Measurements from ENCODE around the gene FAM13A. TPM values are rescaled to one million over a fixed set of nuclear protein-coding genes. Genes with fewer than 3 reads are reported as not detected.

Gene FAM13A
- total RNA-seq, 1 donor from 2014 or later: 32.2 TPM

- intact Hi-C loops (cut with DNase I): no loop called here
- peaks cover 14% of the 10 kb centered on the region for H3K4me1 ChIP-seq
- H3K9me3 ChIP-seq: no peaks in the 10 kb centered on the region
- DNase-seq (ENCODE audit: extremely low spot score in 2 of 2): no peak
- no peaks in the 10 kb centered on the region for H3K36me3 ChIP-seq
- no peak for TF ChIP-seq POLR2AphosphoS5 (IDR thresholded peaks at IDR 0.05; ENCODE audit: insufficient read depth in 1 of 2, low read depth in 1 of 2)
- TF ChIP-seq POLR2A (IDR thresholded peaks at IDR 0.05): no peak
- TF ChIP-seq CTCF (IDR thresholded peaks at IDR 0.05): no peak
- no peaks in the 10 kb centered on the region for H3K27me3 ChIP-seq
- H3K4me3 ChIP-seq: no peak overlapping the region
- H3K27ac ChIP-seq: no peak overlapping the region
Observed at GRCh38 chr4:88793475-88793874, 263.5 kb downstream of the FAM13A start.

GRCh38 chr4:88792821-88793220 is 264.2 kb downstream of the FAM13A start:
- DNase-seq (ENCODE audit: extremely low spot score in 2 of 2): no peak
- H3K27me3 ChIP-seq: no peaks in the 10 kb centered on the region
- TF ChIP-seq CTCF (IDR thresholded peaks at IDR 0.05): no peak
- TF ChIP-seq POLR2AphosphoS5 (IDR thresholded peaks at IDR 0.05; ENCODE audit: insufficient read depth in 1 of 2, low read depth in 1 of 2): no peak
- TF ChIP-seq POLR2A (IDR thresholded peaks at IDR 0.05): no peak
- peaks cover 14% of the 10 kb centered on the region for H3K4me1 ChIP-seq
- H3K9me3 ChIP-seq: no peaks in the 10 kb centered on the region
- H3K36me3 ChIP-seq: no peaks in the 10 kb centered on the region
- no peak overlapping the region for H3K4me3 ChIP-seq
- intact Hi-C loops (cut with DNase I): no loop called here
- no peak overlapping the region for H3K27ac ChIP-seq

- no peak for DNase-seq (ENCODE audit: extremely low spot score in 2 of 2)
- no peak overlapping the region for H3K27ac ChIP-seq
- H3K4me3 ChIP-seq: no peak overlapping the region
- TF ChIP-seq POLR2AphosphoS5 (IDR thresholded peaks at IDR 0.05; ENCODE audit: insufficient read depth in 1 of 2, low read depth in 1 of 2): peak in 1 of 2 donors; percentile 25
- no peak for TF ChIP-seq POLR2A (IDR thresholded peaks at IDR 0.05)
- no peak for TF ChIP-seq CTCF (IDR thresholded peaks at IDR 0.05)
- H3K36me3 ChIP-seq: peaks cover 0 to 5% of the 10 kb centered on the region in 2 donors
- intact Hi-C loops (cut with DNase I): no loop called here
- no peaks in the 10 kb centered on the region for H3K9me3 ChIP-seq
- H3K4me1 ChIP-seq: peaks cover 14% of the 10 kb centered on the region
- no peaks in the 10 kb centered on the region for H3K27me3 ChIP-seq
Observed at GRCh38 chr4:88792268-88792781, 264.7 kb downstream of the FAM13A start.

- H3K27me3 ChIP-seq: no peaks in the 10 kb centered on the region
- H3K36me3 ChIP-seq: peaks cover 0 to 8% of the 10 kb centered on the region in 2 donors
- intact Hi-C loops (cut with DNase I): no loop called here
- H3K9me3 ChIP-seq: no peaks in the 10 kb centered on the region
- H3K4me3 ChIP-seq: no peak overlapping the region
- H3K27ac ChIP-seq: no peak overlapping the region
- DNase-seq (ENCODE audit: extremely low spot score in 2 of 2): no peak
- no peak for TF ChIP-seq CTCF (IDR thresholded peaks at IDR 0.05)
- TF ChIP-seq POLR2AphosphoS5 (IDR thresholded peaks at IDR 0.05; ENCODE audit: insufficient read depth in 1 of 2, low read depth in 1 of 2): no peak
- no peak for TF ChIP-seq POLR2A (IDR thresholded peaks at IDR 0.05)
- H3K4me1 ChIP-seq: peaks cover 14% of the 10 kb centered on the region
Observed at GRCh38 chr4:88791274-88791673, 265.7 kb downstream of the FAM13A start.

- no peak for TF ChIP-seq CTCF (IDR thresholded peaks at IDR 0.05)
- TF ChIP-seq POLR2AphosphoS5 (IDR thresholded peaks at IDR 0.05; ENCODE audit: insufficient read depth in 1 of 2, low read depth in 1 of 2): no peak
- TF ChIP-seq POLR2A (IDR thresholded peaks at IDR 0.05): no peak
- Histone ChIP-seq H3K27ac (no peak overlapping the region), H3K9me3 (no peaks in the 10 kb centered on the region), H3K27me3 (no peaks in the 10 kb centered on the region), H3K4me3 (no peak overlapping the region), H3K36me3 (peaks cover 0 to 28% of the 10 kb centered on the region in 2 donors), H3K4me1 (peaks cover 14% of the 10 kb centered on the region)
- intact Hi-C loops (cut with DNase I): no loop called here
- DNase-seq (ENCODE audit: extremely low spot score in 2 of 2): no peak
Observed at GRCh38 chr4:88788895-88789294, 268.1 kb downstream of the FAM13A start.

Data from vagina (tissue), 2 donors.